GM21529 (cell line): ENCODE data around the gene RAMP1.

Experiments used
- ATAC-seq: cut with Tn5 transposase; IDR thresholded peaks from one replicate; pipeline ENCODE4 v1.9.1; 2021; ENCODE audit not compliant: unreplicated experiment

RAMP1 gene

GRCh38 chr2:237876061-237876526 lies 16.7 kb downstream of the RAMP1 start:
- ATAC-seq: no peak

- ATAC-seq: no peak
Observed at GRCh38 chr2:237876532-237876931, 17.1 kb downstream of the RAMP1 start.

- no peak for ATAC-seq
Observed at GRCh38 chr2:237876951-237877491, 17.6 kb downstream of the RAMP1 start.

- no peak for ATAC-seq
Observed at GRCh38 chr2:237877576-237878307, 18.3 kb downstream of the RAMP1 start.

GRCh38 chr2:237878321-237879057 lies 19.1 kb downstream of the RAMP1 start:
- ATAC-seq: no peak

- ATAC-seq: no peak
Observed at GRCh38 chr2:237879058-237879430, 19.6 kb downstream of the RAMP1 start.

GRCh38 chr2:237879991-237880560 lies 20.7 kb downstream of the RAMP1 start:
- ATAC-seq: no peak

- no peak for ATAC-seq
Observed at GRCh38 chr2:237882510-237883481, 23.4 kb downstream of the RAMP1 start.

GRCh38 chr2:237883951-237884446 lies 24.6 kb downstream of the RAMP1 start:
- no peak for ATAC-seq

GRCh38 chr2:237884681-237885080 lies 25.3 kb downstream of the RAMP1 start:
- no peak for ATAC-seq

GRCh38 chr2:237885111-237885930 lies 25.9 kb downstream of the RAMP1 start:
- ATAC-seq: no peak

- ATAC-seq: no peak
Observed at GRCh38 chr2:237885931-237886684, 26.7 kb downstream of the RAMP1 start.

GRCh38 chr2:237886685-237887481 lies 27.5 kb downstream of the RAMP1 start:
- ATAC-seq: no peak

GRCh38 chr2:237888389-237888788 lies 29.0 kb downstream of the RAMP1 start:
- ATAC-seq: no peak

GRCh38 chr2:237889016-237889415 lies 29.6 kb downstream of the RAMP1 start:
- ATAC-seq: no peak

GRCh38 chr2:237889811-237890210 lies 30.4 kb downstream of the RAMP1 start:
- ATAC-seq: no peak

GRCh38 chr2:237892478-237892877 lies 33.1 kb downstream of the RAMP1 start:
- ATAC-seq: no peak

- ATAC-seq: no peak
Observed at GRCh38 chr2:237892984-237893595, 33.7 kb downstream of the RAMP1 start.
